Body of pancreas (tissue), 4 donors: Measurements from ENCODE around the gene MCF2L2. TPM values are rescaled to one million over a fixed set of nuclear protein-coding genes. Genes with fewer than 3 reads are reported as not detected.

Experiments used
- ATAC-seq: fragments of 150-250 bp; one replicate; pipeline ENCODE4 v1.9.1; 2016
- DNase-seq, 4 donors: peaks; one replicate each; pipeline ENCODE4 v3.0.0-alpha.2; 2019
- H3K27ac ChIP-seq, 4 donors: fragments of 200-600 bp; sonication (generic); 1 replicate in 3 of 4; 2 replicates in 1 of 4; pipeline versions ENCODE4 v1.5.1 to v1.6.1; 2016 to 2019; ENCODE audit warnings: mild to moderate bottlenecking in 1 of 4, mixed read lengths in 1 of 4, moderate library complexity in 1 of 4
- H3K27me3 ChIP-seq, 2 donors: fragments of 200-600 bp; sonication (generic); one replicate each; pipeline ENCODE4 v1.6.0; 2016; ENCODE audit warnings: mild to moderate bottlenecking in 1 of 2
- H3K36me3 ChIP-seq, 2 donors: fragments of 200-600 bp; sonication (generic); replicated peaks in 1 of 2; 2 replicates each; pipeline ENCODE4 v1.5.1; 2016; ENCODE audit warnings: low read depth in 2 of 2; ENCODE audit not compliant: insufficient read depth in 1 of 2
- H3K4me1 ChIP-seq: fragments of 200-600 bp; sonication (generic); one replicate; pipeline ENCODE4 v1.6.0; 2016
- H3K4me3 ChIP-seq, 2 donors: fragments of 200-600 bp; sonication (generic); 1 replicate in 1 of 2; 2 replicates in 1 of 2; pipeline ENCODE4 v1.5.1; 2016 to 2019
- H3K9me3 ChIP-seq, 3 donors: fragments of 200-600 bp; sonication (generic); 1 replicate in 2 of 3; 2 replicates in 1 of 3; pipeline ENCODE4 v1.5.1; 2016
- POLR2A ChIP-seq, 3 donors: fragments of 450-650 bp; IDR thresholded peaks; one replicate each; pipeline ENCODE4 v1.6.1; 2016; ENCODE audit warnings: antibody characterized with exemption in 3 of 3, mild to moderate bottlenecking in 2 of 3
- WGBS, 2 donors: methylation state at CpG; one replicate each; pipeline ENCODE4 v1.1.5; 2017; 5-methylcytosine and 5-hydroxymethylcytosine counted together
- intact Hi-C: fragments of 100-400 bp; cut with DNase I; formaldehyde crosslinking; loops from one replicate; pipeline ENCODE4 v1.15.1; 2023
- total RNA-seq, 2 donors: library from RNA; depleted of rRNA; stranded (reverse); fragments of >200 nt; gene quantifications; one replicate each; pipeline ENCODE4 v1.1.0, GENCODE V29; 2016
- TF ChIP-seq, protein P1 (sequence below), 7 experiments: fragments of 450-650 bp in 4 of 7; fragments of 200-600 bp in 3 of 7; sonication (generic) in 3 of 7; IDR thresholded peaks; one replicate each; pipeline ENCODE4 v1.5.1; 2016 to 2019; ENCODE audit warnings: antibody characterized with exemption in 7 of 7

Gene MCF2L2
- total RNA-seq, 2 donors from 2014 or later = 0.26 TPM; not detected in 1

DNA sequence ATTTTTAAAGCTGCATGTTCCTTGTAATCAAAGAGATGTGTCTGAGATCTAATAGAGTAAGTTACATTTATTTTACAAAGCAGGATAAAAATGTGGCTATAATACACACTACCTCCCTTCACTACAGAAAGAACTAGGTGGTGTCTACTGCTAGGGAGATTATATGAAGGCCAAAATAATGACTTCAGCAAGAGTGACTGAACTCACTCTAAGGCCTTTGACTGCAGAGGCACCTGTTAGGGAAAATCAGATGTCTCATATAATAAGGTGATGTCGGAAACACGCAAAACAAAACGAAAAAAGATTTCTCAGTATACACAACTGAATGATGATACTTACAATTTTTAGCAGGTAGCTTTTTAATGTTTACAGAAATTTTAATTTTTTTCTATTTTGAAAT lies 156.3 kb downstream of the MCF2L2 start:
- ATAC-seq (no peak), DNase-seq (no peak)
- WGBS, 2 donors = 93% methylated on average over 3 of the region's 3 CpGs
- Histone ChIP-seq H3K36me3 (no peaks in the 10 kb centered on the region), H3K27me3 (no peaks in the 10 kb centered on the region), H3K4me1 (peaks cover 16% of the 10 kb centered on the region), H3K27ac (no peak overlapping the region), H3K4me3 (no peak overlapping the region), H3K9me3 (no peaks in the 10 kb centered on the region)
- intact Hi-C loops = no loop called here
- no peak for TF ChIP-seq POLR2A (IDR thresholded peaks at IDR 0.05)
- TF ChIP-seq, protein P1, sequence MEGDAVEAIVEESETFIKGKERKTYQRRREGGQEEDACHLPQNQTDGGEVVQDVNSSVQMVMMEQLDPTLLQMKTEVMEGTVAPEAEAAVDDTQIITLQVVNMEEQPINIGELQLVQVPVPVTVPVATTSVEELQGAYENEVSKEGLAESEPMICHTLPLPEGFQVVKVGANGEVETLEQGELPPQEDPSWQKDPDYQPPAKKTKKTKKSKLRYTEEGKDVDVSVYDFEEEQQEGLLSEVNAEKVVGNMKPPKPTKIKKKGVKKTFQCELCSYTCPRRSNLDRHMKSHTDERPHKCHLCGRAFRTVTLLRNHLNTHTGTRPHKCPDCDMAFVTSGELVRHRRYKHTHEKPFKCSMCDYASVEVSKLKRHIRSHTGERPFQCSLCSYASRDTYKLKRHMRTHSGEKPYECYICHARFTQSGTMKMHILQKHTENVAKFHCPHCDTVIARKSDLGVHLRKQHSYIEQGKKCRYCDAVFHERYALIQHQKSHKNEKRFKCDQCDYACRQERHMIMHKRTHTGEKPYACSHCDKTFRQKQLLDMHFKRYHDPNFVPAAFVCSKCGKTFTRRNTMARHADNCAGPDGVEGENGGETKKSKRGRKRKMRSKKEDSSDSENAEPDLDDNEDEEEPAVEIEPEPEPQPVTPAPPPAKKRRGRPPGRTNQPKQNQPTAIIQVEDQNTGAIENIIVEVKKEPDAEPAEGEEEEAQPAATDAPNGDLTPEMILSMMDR (IDR thresholded peaks at IDR 0.05) = no peak

DNA sequence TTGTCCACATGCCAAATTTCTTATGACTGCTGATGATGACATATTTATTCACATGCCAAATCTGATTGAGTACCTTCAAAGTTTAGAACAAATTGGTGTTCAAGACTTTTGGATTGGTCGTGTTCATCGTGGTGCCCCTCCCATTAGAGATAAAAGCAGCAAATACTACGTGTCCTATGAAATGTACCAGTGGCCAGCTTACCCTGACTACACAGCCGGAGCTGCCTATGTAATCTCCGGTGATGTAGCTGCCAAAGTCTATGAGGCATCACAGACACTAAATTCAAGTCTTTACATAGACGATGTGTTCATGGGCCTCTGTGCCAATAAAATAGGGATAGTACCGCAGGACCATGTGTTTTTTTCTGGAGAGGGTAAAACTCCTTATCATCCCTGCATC lies 158.1 kb downstream of the MCF2L2 start:
- Histone ChIP-seq H3K36me3 (no peaks in the 10 kb centered on the region), H3K9me3 (no peaks in the 10 kb centered on the region), H3K27me3 (no peaks in the 10 kb centered on the region), H3K27ac (no peak overlapping the region), H3K4me3 (no peak overlapping the region), H3K4me1 (peaks cover 27% of the 10 kb centered on the region)
- no peak for TF ChIP-seq POLR2A (IDR thresholded peaks at IDR 0.05)
- TF ChIP-seq, protein P1 (IDR thresholded peaks at IDR 0.05) = no peak
- DNase-seq = no peak
- intact Hi-C loops = no loop called here
- no peak for ATAC-seq
- WGBS, 2 donors = 62 to 73% methylated on average over 7 of the region's 7 CpGs

DNA sequence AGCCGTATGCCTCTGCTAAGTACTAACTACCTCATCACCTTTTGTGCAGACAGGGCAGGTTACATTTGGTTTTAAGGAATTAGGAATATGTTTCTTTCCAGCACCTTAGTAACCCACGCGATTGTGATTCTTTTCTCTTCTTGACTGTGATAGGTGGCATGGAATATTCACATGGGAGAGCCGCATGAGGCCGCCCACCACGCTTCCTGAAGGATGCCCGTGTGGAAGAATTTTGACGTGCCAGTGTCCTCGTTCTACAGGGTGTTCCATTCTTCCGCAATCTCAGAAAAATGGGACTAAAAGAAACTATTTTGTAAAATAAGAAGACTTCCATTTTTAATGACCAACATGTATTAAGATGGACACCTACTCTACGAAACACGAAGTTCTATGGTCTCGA lies 159.1 kb downstream of the MCF2L2 start:
- ATAC-seq = no peak
- H3K27ac ChIP-seq = no peak overlapping the region
- no peaks in the 10 kb centered on the region for H3K36me3 ChIP-seq
- TF ChIP-seq POLR2A (IDR thresholded peaks at IDR 0.05) = no peak
- intact Hi-C loops = no loop called here
- H3K9me3 ChIP-seq = no peaks in the 10 kb centered on the region
- 97% methylated on average over 13 of the region's 13 CpGs for WGBS, 2 donors
- peaks cover 26% of the 10 kb centered on the region for H3K4me1 ChIP-seq
- no peak overlapping the region for H3K4me3 ChIP-seq
- no peaks in the 10 kb centered on the region for H3K27me3 ChIP-seq
- no peak for DNase-seq

DNA sequence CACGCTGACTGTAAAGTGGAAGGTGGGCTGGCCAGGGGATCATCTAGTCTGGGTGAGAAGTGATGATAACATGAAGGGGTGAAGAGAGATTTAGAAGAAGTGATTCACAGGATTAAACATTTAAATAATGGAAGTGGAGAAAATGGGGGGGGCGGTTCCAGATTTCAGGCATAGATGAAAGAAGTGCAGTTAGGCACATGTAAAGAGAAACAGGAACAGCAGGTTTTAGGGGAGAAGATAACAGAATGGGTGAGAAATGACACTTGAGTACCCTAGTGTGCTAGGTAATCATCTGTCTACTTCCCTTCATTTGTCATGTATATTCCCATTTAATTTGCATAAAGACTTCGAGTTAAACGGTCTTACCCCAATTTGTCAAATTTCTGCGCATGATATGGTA lies 160.1 kb downstream of the MCF2L2 start:
- Histone ChIP-seq H3K4me3 (no peak overlapping the region), H3K4me1 (peaks cover 26% of the 10 kb centered on the region), H3K27ac (no peak overlapping the region), H3K36me3 (no peaks in the 10 kb centered on the region), H3K27me3 (no peaks in the 10 kb centered on the region), H3K9me3 (no peaks in the 10 kb centered on the region)
- 68 to 74% methylated on average over 5 of the region's 5 CpGs for WGBS, 2 donors
- ATAC-seq = no peak
- no peak for DNase-seq
- intact Hi-C loops = no loop called here
- TF ChIP-seq POLR2A (IDR thresholded peaks at IDR 0.05) = no peak
- TF ChIP-seq, protein P1 (IDR thresholded peaks at IDR 0.05) = no peak

DNA sequence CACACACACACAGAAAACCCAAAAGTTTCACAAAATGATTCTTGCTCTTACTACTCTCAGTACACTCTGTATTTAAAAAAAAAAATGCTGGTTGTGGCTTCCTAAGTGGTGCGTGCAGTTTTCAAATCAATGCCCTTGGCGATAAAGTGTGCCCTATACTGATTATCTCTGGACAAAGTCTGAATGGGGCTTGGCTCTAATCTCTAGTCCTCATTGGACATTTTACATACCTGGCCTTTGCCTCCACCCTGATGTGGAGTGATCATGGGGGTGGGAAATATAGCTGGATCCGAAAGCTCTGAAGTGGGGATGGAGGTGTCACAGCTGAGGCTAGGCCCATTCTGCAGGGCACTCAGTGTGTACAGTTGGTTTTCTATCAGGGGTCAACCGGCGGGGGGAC lies 161.3 kb downstream of the MCF2L2 start:
- H3K27me3 ChIP-seq = no peaks in the 10 kb centered on the region
- 54 to 61% methylated on average over 3 to 5 of the region's 5 CpGs for WGBS, 2 donors
- DNase-seq (no peak), ATAC-seq (no peak)
- intact Hi-C loops = no loop called here
- TF ChIP-seq POLR2A (IDR thresholded peaks at IDR 0.05) = no peak
- TF ChIP-seq, protein P1 (IDR thresholded peaks at IDR 0.05) = no peak
- no peak overlapping the region for H3K4me3 ChIP-seq
- no peaks in the 10 kb centered on the region for H3K9me3 ChIP-seq
- H3K27ac ChIP-seq = no peak overlapping the region
- no peaks in the 10 kb centered on the region for H3K36me3 ChIP-seq
- H3K4me1 ChIP-seq = peaks cover 26% of the 10 kb centered on the region
